Activated B cell treated with CpG ODN at 0.5 μM for 24 hours (primary cell): Measurements from ENCODE around the gene MAN2B1. TPM values are rescaled to one million over a fixed set of nuclear protein-coding genes. Genes with fewer than 3 reads are reported as not detected.
A peak's percentile ranks its signal among the peaks of the same experiment; 100 is the strongest.

Experiments
- ATAC-seq: fragments of 200-7000 bp; cut with Tn5 transposase; one replicate; pipeline ENCODE4 v1.10.0; 2021; ENCODE audit warnings: low read depth, mild to moderate bottlenecking, moderate library complexity
- CTCF ChIA-PET: fragments of 350-600 bp; sonication (Branson Sonifier 250); formaldehyde crosslinking; loops from one replicate; lab custom pipeline; 2021; ENCODE audit warnings: antibody characterized with exemption; lab: Charles Lee
- POLR2A ChIA-PET: fragments of 350-600 bp; sonication (Branson Sonifier 250); formaldehyde crosslinking; loops from one replicate; lab custom pipeline; 2021; ENCODE audit warnings: antibody characterized with exemption; lab: Charles Lee
- DNase-seq: peaks from one replicate; pipeline ENCODE4 v3.0.0; 2022
- H3K27ac Mint-ChIP-seq: one replicate; pipeline ENCODE4 v1.8.0; 2020; ENCODE audit warnings: mixed read lengths
- H3K27me3 Mint-ChIP-seq: one replicate; pipeline ENCODE4 v1.8.0; 2021; ENCODE audit warnings: mixed read lengths
- H3K36me3 Mint-ChIP-seq: one replicate; pipeline ENCODE4 v1.8.0; 2021; ENCODE audit warnings: low read depth, mixed read lengths
- H3K4me1 Mint-ChIP-seq: one replicate; pipeline ENCODE4 v1.8.0; 2021; ENCODE audit warnings: mixed read lengths
- H3K4me3 Mint-ChIP-seq: one replicate; pipeline ENCODE4 v1.8.0; 2020; ENCODE audit warnings: mild to moderate bottlenecking, mixed read lengths
- H3K9me3 Mint-ChIP-seq: one replicate; pipeline ENCODE4 v1.8.0; 2020; ENCODE audit warnings: mixed read lengths
- intact Hi-C: fragments of 100-400 bp; cut with micrococcal nuclease; formaldehyde crosslinking; loops from one replicate; pipeline ENCODE4 v1.15.1; 2024
- total RNA-seq: library from RNA; stranded (reverse); gene quantifications from 2 replicates; pipeline ENCODE4 v1.2.3, GENCODE V29; 2022
- TF ChIP-seq, protein P1 (sequence below): fragments of 200-600 bp; IDR thresholded peaks from one replicate; pipeline ENCODE4 v1.8.0; 2022; ENCODE audit warnings: antibody characterized with exemption, mild to moderate bottlenecking

The MAN2B1 gene
- total RNA-seq, 1 donor from 2014 or later = 291 TPM

GRCh38 chr19:12695997-12696365 lies 29.4 kb upstream of the MAN2B1 start:
- ChIA-PET CTCF (interaction anchor here (0.8 to 2.0 kb wide), 3 partner anchors 64 to 100 kb away, joined by 3 to 6 read pairs (median 3); no protein-coding TSS in a partner anchor), POLR2A (interaction anchor here (0.8 to 3.7 kb wide), 16 partner anchors 14 to 243 kb away, joined by 3 to 69 read pairs (median 4); partner anchors contain the start of genes DHPS, GET3, JUNB and MAN2B1)
- peak overlapping the region; percentile 56 for H3K27ac Mint-ChIP-seq
- DNase-seq = no peak
- H3K27me3 Mint-ChIP-seq = no peaks in the 10 kb centered on the region
- no peaks in the 10 kb centered on the region for H3K9me3 Mint-ChIP-seq
- H3K36me3 Mint-ChIP-seq = peaks cover 17% of the 10 kb centered on the region
- peaks cover 11% of the 10 kb centered on the region for H3K4me1 Mint-ChIP-seq
- peak overlapping the region; percentile 91 for H3K4me3 Mint-ChIP-seq
- intact Hi-C loops = loop anchor here (1.0 kb wide), 5 partner anchors 15 to 49 kb away; partner anchors contain the start of genes DHPS and TRIR
- TF ChIP-seq, protein P1, sequence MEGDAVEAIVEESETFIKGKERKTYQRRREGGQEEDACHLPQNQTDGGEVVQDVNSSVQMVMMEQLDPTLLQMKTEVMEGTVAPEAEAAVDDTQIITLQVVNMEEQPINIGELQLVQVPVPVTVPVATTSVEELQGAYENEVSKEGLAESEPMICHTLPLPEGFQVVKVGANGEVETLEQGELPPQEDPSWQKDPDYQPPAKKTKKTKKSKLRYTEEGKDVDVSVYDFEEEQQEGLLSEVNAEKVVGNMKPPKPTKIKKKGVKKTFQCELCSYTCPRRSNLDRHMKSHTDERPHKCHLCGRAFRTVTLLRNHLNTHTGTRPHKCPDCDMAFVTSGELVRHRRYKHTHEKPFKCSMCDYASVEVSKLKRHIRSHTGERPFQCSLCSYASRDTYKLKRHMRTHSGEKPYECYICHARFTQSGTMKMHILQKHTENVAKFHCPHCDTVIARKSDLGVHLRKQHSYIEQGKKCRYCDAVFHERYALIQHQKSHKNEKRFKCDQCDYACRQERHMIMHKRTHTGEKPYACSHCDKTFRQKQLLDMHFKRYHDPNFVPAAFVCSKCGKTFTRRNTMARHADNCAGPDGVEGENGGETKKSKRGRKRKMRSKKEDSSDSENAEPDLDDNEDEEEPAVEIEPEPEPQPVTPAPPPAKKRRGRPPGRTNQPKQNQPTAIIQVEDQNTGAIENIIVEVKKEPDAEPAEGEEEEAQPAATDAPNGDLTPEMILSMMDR = no peak
- ATAC-seq = no peak

GRCh38 chr19:12695514-12695913 lies 29.0 kb upstream of the MAN2B1 start:
- peaks cover 11% of the 10 kb centered on the region for H3K4me1 Mint-ChIP-seq
- H3K4me3 Mint-ChIP-seq = peak overlapping the region; percentile 91
- ChIA-PET POLR2A (interaction anchor here (3.7 kb wide), 1 partner anchor 14 kb away, joined by 69 read pairs; the partner anchor contains the start of gene DHPS), CTCF (interaction anchor here (2.0 kb wide), 1 partner anchor 65 kb away, joined by 6 read pairs; no protein-coding TSS in a partner anchor)
- intact Hi-C loops = no loop called here
- H3K27me3 Mint-ChIP-seq = no peaks in the 10 kb centered on the region
- DNase-seq (no peak), ATAC-seq (no peak)
- H3K36me3 Mint-ChIP-seq = peaks cover 13% of the 10 kb centered on the region
- TF ChIP-seq, protein P1 = no peak
- H3K27ac Mint-ChIP-seq = peak overlapping the region; percentile 56
- H3K9me3 Mint-ChIP-seq = no peaks in the 10 kb centered on the region

GRCh38 chr19:12695096-12695495 lies 28.6 kb upstream of the MAN2B1 start:
- Mint-ChIP-seq H3K36me3 (peaks cover 13% of the 10 kb centered on the region), H3K27ac (no peak overlapping the region), H3K27me3 (no peaks in the 10 kb centered on the region), H3K4me1 (peaks cover 11% of the 10 kb centered on the region), H3K9me3 (no peaks in the 10 kb centered on the region), H3K4me3 (no peak overlapping the region)
- intact Hi-C loops = no loop called here
- CTCF ChIA-PET = no interaction called here
- no peak for DNase-seq
- no peak for ATAC-seq
- POLR2A ChIA-PET = interaction anchor here (3.7 kb wide), 1 partner anchor 14 kb away, joined by 69 read pairs; the partner anchor contains the start of gene DHPS
- TF ChIP-seq, protein P1 = no peak

GRCh38 chr19:12694641-12695040 lies 28.1 kb upstream of the MAN2B1 start:
- no peaks in the 10 kb centered on the region for H3K9me3 Mint-ChIP-seq
- ATAC-seq (no peak), DNase-seq (no peak)
- H3K4me3 Mint-ChIP-seq = no peak overlapping the region
- no peaks in the 10 kb centered on the region for H3K27me3 Mint-ChIP-seq
- TF ChIP-seq, protein P1 = no peak
- intact Hi-C loops = no loop called here
- H3K4me1 Mint-ChIP-seq = peaks cover 11% of the 10 kb centered on the region
- peaks cover 13% of the 10 kb centered on the region for H3K36me3 Mint-ChIP-seq
- CTCF ChIA-PET = no interaction called here
- no peak overlapping the region for H3K27ac Mint-ChIP-seq
- POLR2A ChIA-PET = interaction anchor here (3.7 kb wide), 1 partner anchor 13 kb away, joined by 69 read pairs; the partner anchor contains the start of gene DHPS

- Mint-ChIP-seq H3K27me3 (no peaks in the 10 kb centered on the region), H3K36me3 (peaks cover 7% of the 10 kb centered on the region), H3K27ac (no peak overlapping the region), H3K4me3 (no peak overlapping the region), H3K9me3 (no peaks in the 10 kb centered on the region), H3K4me1 (peaks cover 9% of the 10 kb centered on the region)
- DNase-seq (no peak), ATAC-seq (no peak)
- POLR2A ChIA-PET = interaction anchor here (0.8 to 1.2 kb wide), 2 partner anchors 11 to 1447 kb away, joined by 3 to 12 read pairs; partner anchors contain the start of gene DHPS
- CTCF ChIA-PET = no interaction called here
- intact Hi-C loops = no loop called here
- TF ChIP-seq, protein P1 = no peak
These were observed 26.4 kb upstream of the MAN2B1 start for GRCh38 chr19:12692960-12693359.
